ENCODE data around the gene SEPHS2. TPM values are rescaled to one million over a fixed set of nuclear protein-coding genes. Genes with fewer than 3 reads are reported as not detected.

The SEPHS2 gene
- total RNA-seq, 1 experiment from 2014 or later, result 52.6 TPM

DNA sequence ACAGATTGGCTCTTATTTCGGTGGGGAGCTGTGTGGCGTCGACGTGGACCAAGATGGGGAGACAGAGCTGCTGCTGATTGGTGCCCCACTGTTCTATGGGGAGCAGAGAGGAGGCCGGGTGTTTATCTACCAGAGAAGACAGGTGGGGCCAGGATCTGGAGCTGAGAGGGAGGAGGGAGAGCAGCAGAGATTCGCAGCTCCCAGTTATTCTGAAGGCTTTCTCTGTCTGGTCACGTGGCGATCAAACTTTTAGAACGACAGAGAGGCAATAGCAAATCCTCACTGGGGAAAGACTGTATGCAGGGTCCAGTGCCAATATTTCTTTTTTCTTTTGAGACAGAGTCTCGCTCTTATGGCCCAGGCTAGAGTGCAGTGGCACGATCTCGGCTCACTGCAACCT is 49.0 kb upstream of the SEPHS2 start:
- H2BK120ac ChIP-seq (ENCODE audit: low read depth, low read length, poor library complexity, severe bottlenecking), result no peak overlapping the region
- no peak overlapping the region for H2BK5ac ChIP-seq (ENCODE audit: insufficient read length, low read length)
- no peak overlapping the region for H4K5ac ChIP-seq (ENCODE audit: insufficient read length, low read depth, low read length)
- no peaks in the 10 kb centered on the region for H3K79me2 ChIP-seq (ENCODE audit: insufficient read depth, low read length)
- H3K23me2 ChIP-seq (ENCODE audit: insufficient read length, low read depth, low read length, poor library complexity, severe bottlenecking), result no peaks in the 10 kb centered on the region
- Mint-ChIP-seq H3K4me1 (peaks cover 7 to 13% of the 10 kb centered on the region in 2 experiments), H3K9me3 (no peaks in the 10 kb centered on the region; a peak in 2 of 5 replicates), H3K4me3 (no peak overlapping the region), H3K36me3 (ENCODE audit: insufficient read depth in 1 of 3, low read depth in 3 of 3) (no peaks in the 10 kb centered on the region), H3K27ac (no peak overlapping the region), H3K27me3 (ENCODE audit: low read depth) (peaks cover 15% of the 10 kb centered on the region)
- no peak for TF ChIP-seq CTCF (conservative IDR thresholded peaks at IDR 0.05)
- H3K27me3 ChIP-seq (ENCODE audit: insufficient read depth, low read length), result no peaks in the 10 kb centered on the region
- H3K79me1 ChIP-seq (ENCODE audit: insufficient read depth, low read depth, low read length, poor library complexity, severe bottlenecking), result no peaks in the 10 kb centered on the region
- no CpG with 5 or more reads among the region's 12 CpGs for WGBS (ENCODE audit: extremely low coverage, insufficient read length, low lambda C conversion rate)
- H3K9ac ChIP-seq (ENCODE audit: extremely low read depth, insufficient read length, low read length), result no peak overlapping the region
- no peak overlapping the region for H4K8ac ChIP-seq (replicated peaks; ENCODE audit: insufficient read length, low read depth, low read length)
- no peak overlapping the region for H3K14ac ChIP-seq (ENCODE audit: insufficient read depth, low read length)
- H2BK20ac ChIP-seq (ENCODE audit: low read depth, low read length, poor library complexity, severe bottlenecking), result no peak overlapping the region
- no peak overlapping the region for H3K4me2 ChIP-seq (ENCODE audit: insufficient read depth, insufficient read length, low read length)
- H3K9me3 ChIP-seq (ENCODE audit: control insufficient read depth, low read depth, low read length), result no peaks in the 10 kb centered on the region
- H4K20me1 ChIP-seq (ENCODE audit: control insufficient read depth, insufficient read depth, insufficient read length), result no peaks in the 10 kb centered on the region
- H3K56ac ChIP-seq (ENCODE audit: insufficient read length, low read depth, low read length), result no peak overlapping the region
- no peak overlapping the region for H3K27ac ChIP-seq (ENCODE audit: insufficient read length, low read depth, low read length)
- no peak overlapping the region for H2BK15ac ChIP-seq (ENCODE audit: low read depth, low read length)
- H3K4me1 ChIP-seq (ENCODE audit: insufficient read depth, low read length), result no peaks in the 10 kb centered on the region
- no peak overlapping the region for H2AFZ ChIP-seq (ENCODE audit: low read length)
- no peak overlapping the region for H3T11ph ChIP-seq (ENCODE audit: low read length)
- DNase-seq, result no peak
- H4K91ac ChIP-seq (ENCODE audit: insufficient read length, low read depth, low read length), result no peak overlapping the region
- no peak overlapping the region for H2AK5ac ChIP-seq (ENCODE audit: insufficient read length, low read length)
- no peak overlapping the region for H2BK12ac ChIP-seq (ENCODE audit: insufficient read length, low read depth, low read length)
- no peak overlapping the region for H3K23ac ChIP-seq (ENCODE audit: insufficient read length, low read depth, low read length)
- H3K4ac ChIP-seq (ENCODE audit: low read depth, low read length), result no peak overlapping the region
- H3K18ac ChIP-seq (ENCODE audit: insufficient read length, low read depth, low read length), result no peak overlapping the region
